ENCODE measurements around the gene PRKD2. TPM values are rescaled to one million over a fixed set of nuclear protein-coding genes. Genes with fewer than 3 reads are reported as not detected.

PRKD2 gene
- total and polyA plus RNA-seq, 3 donors from 2014 or later: 22.6 to 35.4 (median 25.6) TPM

DNA sequence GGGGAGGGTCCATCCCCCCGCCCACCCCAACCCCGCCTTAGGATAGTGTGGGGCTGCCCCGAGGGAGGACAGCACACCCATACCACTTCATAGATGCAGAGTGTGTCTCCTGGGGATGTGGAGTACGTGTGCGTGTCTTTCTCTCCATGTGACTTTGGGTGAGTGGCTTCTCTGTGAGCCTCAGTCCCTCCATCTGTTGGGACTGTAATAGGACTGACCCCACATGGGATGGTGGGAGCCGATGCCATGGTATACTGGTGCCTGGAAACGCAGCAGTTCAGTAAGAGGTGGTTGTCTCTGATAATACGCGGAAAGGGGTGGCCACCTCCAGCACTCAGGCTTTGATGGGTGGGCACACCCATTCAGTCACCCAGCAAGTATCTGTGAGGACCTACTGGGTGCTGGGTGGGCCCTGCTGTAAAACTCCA lies 816 bp upstream of the PRKD2 start:
- Histone ChIP-seq H3K36me3 (ENCODE audit: low read depth, missing control alignments) (no peaks in the 10 kb centered on the region), H3K9me3 (no peaks in the 10 kb centered on the region), H3K27me3 (no peaks in the 10 kb centered on the region), H3K4me3 (peak overlapping the region; percentile 56 to 91), H3K27ac (peak overlapping the region; percentile 86 to 89), H3K4me1 (peaks cover 20% of the 10 kb centered on the region)
- TF ChIP-seq, protein P1, sequence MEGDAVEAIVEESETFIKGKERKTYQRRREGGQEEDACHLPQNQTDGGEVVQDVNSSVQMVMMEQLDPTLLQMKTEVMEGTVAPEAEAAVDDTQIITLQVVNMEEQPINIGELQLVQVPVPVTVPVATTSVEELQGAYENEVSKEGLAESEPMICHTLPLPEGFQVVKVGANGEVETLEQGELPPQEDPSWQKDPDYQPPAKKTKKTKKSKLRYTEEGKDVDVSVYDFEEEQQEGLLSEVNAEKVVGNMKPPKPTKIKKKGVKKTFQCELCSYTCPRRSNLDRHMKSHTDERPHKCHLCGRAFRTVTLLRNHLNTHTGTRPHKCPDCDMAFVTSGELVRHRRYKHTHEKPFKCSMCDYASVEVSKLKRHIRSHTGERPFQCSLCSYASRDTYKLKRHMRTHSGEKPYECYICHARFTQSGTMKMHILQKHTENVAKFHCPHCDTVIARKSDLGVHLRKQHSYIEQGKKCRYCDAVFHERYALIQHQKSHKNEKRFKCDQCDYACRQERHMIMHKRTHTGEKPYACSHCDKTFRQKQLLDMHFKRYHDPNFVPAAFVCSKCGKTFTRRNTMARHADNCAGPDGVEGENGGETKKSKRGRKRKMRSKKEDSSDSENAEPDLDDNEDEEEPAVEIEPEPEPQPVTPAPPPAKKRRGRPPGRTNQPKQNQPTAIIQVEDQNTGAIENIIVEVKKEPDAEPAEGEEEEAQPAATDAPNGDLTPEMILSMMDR (IDR thresholded peaks at IDR 0.05): no peak
- TF ChIP-seq POLR2A (IDR thresholded peaks at IDR 0.05): no peak
- intact Hi-C loops (cut with DNase I; ENCODE audit: low total_unique reads): no loop called here
- DNase-seq: no peak
- WGBS, 2 donors: 0 to 30% methylated on average over 2 to 9 of the region's 9 CpGs

DNA sequence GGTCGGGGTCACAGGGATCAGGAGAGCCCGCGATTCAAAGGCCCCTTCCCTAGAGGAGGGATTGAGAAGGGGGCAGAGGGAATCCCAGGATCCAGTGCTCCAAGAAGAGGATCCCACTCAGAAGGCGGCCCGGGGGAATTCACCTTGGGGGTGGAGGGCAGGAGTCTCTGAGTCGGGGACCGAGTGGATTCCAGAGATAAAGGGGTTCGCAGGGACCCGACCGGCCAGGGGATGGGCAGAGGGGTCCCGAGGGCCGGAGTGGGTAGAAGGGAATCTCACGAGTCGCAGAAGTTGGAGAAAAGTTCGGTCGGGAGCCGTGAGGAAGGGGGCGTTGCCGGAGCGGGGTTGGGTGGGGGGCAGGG lies 261 bp downstream of the PRKD2 start:
- peak overlapping the region; percentile 56 to 91 for H3K4me3 ChIP-seq
- WGBS, 2 donors: 0 to 1% methylated on average over 18 to 20 of the region's 20 CpGs
- H3K4me1 ChIP-seq: peaks cover 20% of the 10 kb centered on the region

DNA sequence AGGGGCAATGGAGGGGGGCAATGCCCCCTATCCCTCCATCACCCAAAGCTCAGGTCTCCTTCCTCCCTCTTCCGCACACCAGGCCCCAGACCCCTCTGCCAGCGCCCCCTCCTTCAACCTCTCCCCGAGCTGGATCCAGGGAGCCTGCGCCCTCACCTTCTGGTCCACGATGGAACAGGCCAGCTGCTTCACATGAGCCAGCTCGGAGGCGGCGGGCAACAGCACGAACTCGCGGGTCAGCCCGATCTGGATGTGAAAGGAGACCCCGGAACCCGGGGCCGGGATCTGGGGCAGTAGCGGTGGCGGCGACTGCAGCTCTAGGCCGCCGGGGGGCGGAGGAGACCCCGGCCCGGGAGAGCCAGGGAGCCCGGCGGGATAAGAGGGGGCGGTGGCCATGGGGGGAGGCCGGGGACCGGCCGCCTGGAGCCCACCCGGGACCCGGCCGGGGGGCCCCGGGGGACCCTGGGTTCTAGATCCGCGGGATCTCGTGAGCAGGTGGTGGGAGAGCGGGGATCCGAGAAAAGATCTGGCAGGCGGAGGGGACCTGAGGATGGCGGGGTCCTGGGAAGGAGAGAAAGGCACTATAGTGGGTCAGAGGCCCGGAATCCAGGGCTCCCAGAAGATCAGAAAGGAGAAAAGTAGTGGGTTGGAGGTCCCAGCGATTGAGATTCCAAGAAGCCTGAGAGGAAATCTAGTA lies 791 bp downstream of the PRKD2 start:
- H3K27ac ChIP-seq: peak overlapping the region; percentile 86 to 89
- no peaks in the 10 kb centered on the region for H3K9me3 ChIP-seq
- H3K4me3 ChIP-seq: peak overlapping the region; percentile 56 to 91
- peaks cover 20% of the 10 kb centered on the region for H3K4me1 ChIP-seq
- no peaks in the 10 kb centered on the region for H3K36me3 ChIP-seq (ENCODE audit: low read depth, missing control alignments)
- WGBS, 2 donors: 0 to 1% methylated on average over 9 to 42 of the region's 42 CpGs
- DNase-seq: no peak
- intact Hi-C loops (cut with DNase I; ENCODE audit: low total_unique reads): no loop called here
- no peaks in the 10 kb centered on the region for H3K27me3 ChIP-seq
- no peak for TF ChIP-seq POLR2A (IDR thresholded peaks at IDR 0.05)
- TF ChIP-seq, protein P1 (IDR thresholded peaks at IDR 0.05): no peak

More for the DNA sequence above, 261 bp downstream of the PRKD2 start:
- intact Hi-C loops (cut with DNase I; ENCODE audit: low total_unique reads): no loop called here
- TF ChIP-seq POLR2A (IDR thresholded peaks at IDR 0.05): no peak
- TF ChIP-seq, protein P1 (IDR thresholded peaks at IDR 0.05): no peak
- H3K27ac ChIP-seq: peak overlapping the region; percentile 86 to 89
- no peaks in the 10 kb centered on the region for H3K27me3 ChIP-seq
- no peaks in the 10 kb centered on the region for H3K36me3 ChIP-seq (ENCODE audit: low read depth, missing control alignments)
- DNase-seq: no peak
- no peaks in the 10 kb centered on the region for H3K9me3 ChIP-seq

DNA sequence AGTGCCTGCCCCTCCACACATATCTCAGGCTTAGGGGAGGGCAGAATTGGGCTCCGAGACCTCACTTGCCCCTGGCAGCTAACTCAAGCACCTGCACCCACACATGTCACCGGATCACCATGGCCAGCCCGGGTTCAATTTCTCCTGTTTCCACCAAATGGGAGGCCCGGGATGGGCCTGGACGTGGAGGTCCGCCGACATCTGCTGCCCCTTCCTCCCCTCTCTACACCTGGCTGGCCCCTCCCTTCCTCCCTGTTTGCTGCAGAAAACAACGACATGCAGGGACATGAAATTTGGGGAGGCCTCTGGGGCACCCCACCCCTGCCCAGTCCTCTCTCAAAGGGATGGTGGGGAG lies 1.3 kb downstream of the PRKD2 start:
- Histone ChIP-seq H3K27me3 (no peaks in the 10 kb centered on the region), H3K4me3 (peak overlapping the region; percentile 56 to 91), H3K9me3 (no peaks in the 10 kb centered on the region), H3K36me3 (ENCODE audit: low read depth, missing control alignments) (no peaks in the 10 kb centered on the region), H3K27ac (peak overlapping the region; percentile 86 to 89), H3K4me1 (peaks cover 20% of the 10 kb centered on the region)
- WGBS, 2 donors: 17 to 18% methylated on average over 6 to 8 of the region's 8 CpGs
- no peak for DNase-seq
- intact Hi-C loops (cut with DNase I; ENCODE audit: low total_unique reads): no loop called here
- TF ChIP-seq, protein P1 (IDR thresholded peaks at IDR 0.05): no peak
- no peak for TF ChIP-seq POLR2A (IDR thresholded peaks at IDR 0.05)
